ENCODE data around the gene MBNL2.

Gene MBNL2

GRCh38 chr13:97376981-97377380, 154.8 kb downstream of the MBNL2 start:
- no peak for FAIRE-seq
- DNase-seq (ENCODE audit: low spot score), result no peak

GRCh38 chr13:97379386-97379785, 157.3 kb downstream of the MBNL2 start:
- no peak for DNase-seq (ENCODE audit: low spot score)
- FAIRE-seq, result no peak

GRCh38 chr13:97380696-97381095, 158.6 kb downstream of the MBNL2 start:
- FAIRE-seq (no peak), DNase-seq (ENCODE audit: low spot score) (no peak)

GRCh38 chr13:97381189-97381588, 159.1 kb downstream of the MBNL2 start:
- FAIRE-seq (no peak), DNase-seq (ENCODE audit: low spot score) (no peak)

- no peak for FAIRE-seq
- DNase-seq (ENCODE audit: low spot score), result no peak
These were observed 160.1 kb downstream of the MBNL2 start for GRCh38 chr13:97382276-97382675.

GRCh38 chr13:97384371-97384770, 162.2 kb downstream of the MBNL2 start:
- no peak for DNase-seq (ENCODE audit: low spot score)
- no peak for FAIRE-seq

- DNase-seq (ENCODE audit: low spot score), result no peak
- FAIRE-seq, result no peak
These were observed 163.0 kb downstream of the MBNL2 start for GRCh38 chr13:97385146-97385545.

- no peak for DNase-seq (ENCODE audit: low spot score)
- no peak for FAIRE-seq
These were observed 163.7 kb downstream of the MBNL2 start for GRCh38 chr13:97385854-97386253.

GRCh38 chr13:97386801-97387484, 164.8 kb downstream of the MBNL2 start:
- FAIRE-seq (no peak), DNase-seq (ENCODE audit: low spot score) (no peak)

- DNase-seq (ENCODE audit: low spot score) (no peak), FAIRE-seq (no peak)
These were observed 165.3 kb downstream of the MBNL2 start for GRCh38 chr13:97387485-97387839.

GRCh38 chr13:97387890-97388289, 165.8 kb downstream of the MBNL2 start:
- FAIRE-seq (no peak), DNase-seq (ENCODE audit: low spot score) (no peak)

GRCh38 chr13:97388373-97388772, 166.2 kb downstream of the MBNL2 start:
- no peak for FAIRE-seq

GRCh38 chr13:97390941-97391600, 168.9 kb downstream of the MBNL2 start:
- DNase-seq (ENCODE audit: low spot score) (no peak), FAIRE-seq (no peak)

More at GRCh38 chr13:97388373-97388772, 166.2 kb downstream of the MBNL2 start:
- DNase-seq (ENCODE audit: low spot score), result no peak

GRCh38 chr13:97392020-97392419, 169.9 kb downstream of the MBNL2 start:
- no peak for FAIRE-seq
- no peak for DNase-seq (ENCODE audit: low spot score)

GRCh38 chr13:97394542-97394941, 172.4 kb downstream of the MBNL2 start:
- no peak for FAIRE-seq
- no peak for DNase-seq (ENCODE audit: low spot score)

GRCh38 chr13:97395447-97396136, 173.5 kb downstream of the MBNL2 start:
- FAIRE-seq (no peak), DNase-seq (ENCODE audit: low spot score) (no peak)

- no peak for DNase-seq (ENCODE audit: low spot score)
These were observed 175.1 kb downstream of the MBNL2 start for GRCh38 chr13:97397267-97397666.

GRCh38 chr13:97401421-97401820, 179.3 kb downstream of the MBNL2 start:
- DNase-seq (ENCODE audit: low spot score) (no peak), FAIRE-seq (peak; percentile 46)

More at GRCh38 chr13:97397267-97397666, 175.1 kb downstream of the MBNL2 start:
- FAIRE-seq, result no peak

GRCh38 chr13:97403893-97404750, 182.0 kb downstream of the MBNL2 start:
- DNase-seq (ENCODE audit: low spot score) (no peak), FAIRE-seq (no peak)

- no peak for DNase-seq (ENCODE audit: low spot score)
- FAIRE-seq, result no peak
These were observed 185.4 kb downstream of the MBNL2 start for GRCh38 chr13:97407540-97407939.

GRCh38 chr13:97408938-97409337, 186.8 kb downstream of the MBNL2 start:
- no peak for FAIRE-seq
- DNase-seq (ENCODE audit: low spot score), result no peak

- FAIRE-seq (no peak), DNase-seq (ENCODE audit: low spot score) (no peak)
These were observed 189.9 kb downstream of the MBNL2 start for GRCh38 chr13:97411984-97412383.
